GM18867 (cell line): ENCODE measurements around the gene AKAP12.

ENCODE experiments used
- ATAC-seq: cut with Tn5 transposase; IDR thresholded peaks from one replicate; pipeline ENCODE4 v1.9.1; 2021; ENCODE audit warnings: mild to moderate bottlenecking, moderate library complexity; ENCODE audit not compliant: unreplicated experiment

The AKAP12 gene

DNA sequence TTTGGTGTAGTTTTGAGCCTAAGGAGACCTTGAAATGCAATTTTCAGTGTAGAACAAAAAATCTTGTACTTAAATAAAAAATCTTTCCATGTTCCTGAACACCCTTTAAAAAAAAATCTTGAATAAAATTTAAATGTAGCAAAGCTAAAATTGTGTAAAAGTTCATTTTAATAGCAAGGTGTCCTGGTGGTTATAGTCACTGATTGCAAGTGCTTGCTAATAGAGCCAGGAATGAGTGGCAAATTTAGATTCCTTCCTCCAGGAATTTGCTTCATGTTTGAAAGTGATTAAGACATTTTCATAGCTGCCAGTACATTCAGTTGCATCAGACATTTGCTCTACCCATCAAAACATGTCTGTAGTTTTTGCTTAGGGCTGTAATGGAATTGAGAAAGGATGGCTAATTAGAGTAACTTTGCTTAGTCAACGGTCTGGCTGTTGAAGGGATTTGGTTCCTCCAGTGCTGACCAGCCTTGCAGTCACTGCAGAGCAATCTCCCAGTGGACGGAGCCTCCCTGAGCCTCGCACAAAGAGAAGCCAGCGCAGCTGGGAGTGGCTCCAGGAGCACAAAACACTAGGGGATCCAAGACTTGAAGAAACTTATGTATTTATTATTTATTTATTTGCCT lies 36.5 kb downstream of the AKAP12 start:
- no peak for ATAC-seq

GRCh38 chr6:151279891-151280290 lies 40.1 kb downstream of the AKAP12 start:
- ATAC-seq: no peak

DNA sequence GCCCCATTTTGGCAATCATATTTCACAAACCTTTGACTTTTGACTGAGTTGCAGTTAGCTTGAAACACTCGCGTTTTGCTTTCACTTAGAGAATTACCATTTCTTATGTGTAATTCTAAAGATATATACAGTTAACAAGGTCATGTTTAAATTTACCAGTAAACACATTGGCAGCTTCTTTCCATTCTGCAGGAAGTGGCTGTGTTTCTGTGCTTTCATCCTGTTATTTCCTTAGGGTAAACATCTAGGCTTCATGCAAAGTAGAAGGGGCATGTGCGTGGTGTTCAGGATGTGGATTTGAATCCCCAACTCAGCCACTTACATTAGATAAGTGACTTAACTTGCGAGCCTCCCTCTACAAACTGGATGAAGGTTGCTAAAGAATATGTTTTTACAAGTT lies 41.1 kb downstream of the AKAP12 start:
- no peak for ATAC-seq

DNA sequence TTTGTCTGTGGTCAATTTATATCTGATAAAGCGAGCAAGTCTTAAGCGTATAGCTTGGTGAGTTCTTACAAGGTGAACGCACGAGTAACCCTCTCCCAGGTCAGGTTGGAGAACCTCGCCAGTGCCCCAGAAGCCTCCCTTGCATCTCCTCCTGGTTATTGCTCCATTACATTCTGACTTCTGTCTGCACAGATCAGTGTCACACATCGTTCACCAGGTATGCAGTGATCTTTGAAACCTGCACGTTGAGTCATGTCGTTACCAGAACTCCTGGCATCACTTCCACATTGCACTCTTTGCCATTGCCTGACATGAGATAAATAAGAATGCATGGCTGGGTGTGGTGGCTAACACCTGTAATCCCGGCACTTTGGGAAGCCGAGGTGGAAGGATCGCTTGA lies 44.2 kb downstream of the AKAP12 start:
- ATAC-seq: peak; percentile 56

GRCh38 chr6:151284548-151285017 lies 44.8 kb downstream of the AKAP12 start:
- peak; percentile 51 for ATAC-seq

- ATAC-seq: no peak
Measured at GRCh38 chr6:151285122-151285521, 45.4 kb downstream of the AKAP12 start.

GRCh38 chr6:151286214-151286613 lies 46.4 kb downstream of the AKAP12 start:
- no peak for ATAC-seq

GRCh38 chr6:151288712-151289398 lies 49.1 kb downstream of the AKAP12 start:
- peak; percentile 18 for ATAC-seq

DNA sequence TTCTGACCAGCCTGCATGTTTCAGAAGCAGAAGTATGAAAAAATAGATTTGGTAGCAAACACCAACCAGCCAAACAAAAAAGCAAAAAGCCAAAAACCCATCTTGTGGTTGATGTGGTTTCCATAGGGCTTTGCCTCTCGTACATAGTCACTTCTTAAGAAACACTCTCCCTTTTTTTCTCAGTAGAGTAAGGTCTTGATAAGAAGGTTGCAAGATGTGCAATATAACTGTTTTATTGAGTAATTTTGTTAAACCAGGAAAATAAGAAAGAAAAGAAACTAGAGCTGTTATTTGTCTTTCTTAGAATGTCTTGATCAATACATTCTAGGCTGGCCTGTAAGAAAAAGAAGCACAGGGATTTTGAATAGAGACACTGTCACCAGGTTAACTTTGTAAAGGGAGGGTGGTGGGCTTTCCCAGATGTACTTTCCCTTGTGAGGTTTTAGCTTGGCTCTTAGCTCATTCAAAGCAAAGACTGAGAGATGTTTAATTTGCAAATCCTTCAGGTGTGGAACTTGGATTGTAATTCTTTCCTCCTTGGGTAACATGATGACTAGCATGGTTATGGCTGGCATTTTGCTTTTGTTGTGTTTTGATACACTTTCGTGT lies 49.7 kb downstream of the AKAP12 start:
- peak; percentile 53 for ATAC-seq

- ATAC-seq: no peak
Measured at GRCh38 chr6:151290877-151291721, 51.3 kb downstream of the AKAP12 start.

DNA sequence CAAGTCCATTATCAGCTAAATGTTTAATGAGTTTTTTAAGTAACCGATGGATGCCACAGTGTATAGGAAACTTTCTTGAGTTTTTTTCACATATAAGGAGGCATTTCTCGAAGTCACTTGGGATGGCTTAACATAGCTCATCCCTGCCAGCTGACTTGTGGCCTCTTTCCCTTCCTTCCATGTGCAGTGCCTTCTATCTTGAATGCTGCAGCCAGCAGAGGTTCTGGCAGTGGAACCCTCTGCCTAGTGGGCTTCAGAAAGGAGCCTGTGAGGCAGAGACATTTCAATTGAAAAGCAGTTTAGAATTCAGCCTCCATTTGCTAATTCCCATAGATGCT lies 51.9 kb downstream of the AKAP12 start:
- no peak for ATAC-seq

GRCh38 chr6:151292974-151293687 lies 53.4 kb downstream of the AKAP12 start:
- no peak for ATAC-seq

DNA sequence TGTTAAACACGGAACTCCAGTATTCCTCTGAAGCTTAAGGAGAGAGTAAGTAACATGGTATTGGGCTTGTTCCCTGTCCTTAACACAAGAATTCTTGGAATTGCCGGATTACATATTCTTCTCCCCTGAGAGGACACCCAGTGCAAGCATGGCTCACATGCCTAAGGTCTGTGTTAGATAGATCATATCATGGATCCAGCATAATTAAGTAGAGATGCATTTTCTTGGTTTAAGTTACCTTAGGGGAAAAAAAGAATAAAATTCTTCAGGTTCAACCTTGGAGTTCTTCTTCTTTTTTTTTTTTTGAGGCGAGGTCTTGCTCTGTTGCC lies 53.9 kb downstream of the AKAP12 start:
- ATAC-seq: no peak

DNA sequence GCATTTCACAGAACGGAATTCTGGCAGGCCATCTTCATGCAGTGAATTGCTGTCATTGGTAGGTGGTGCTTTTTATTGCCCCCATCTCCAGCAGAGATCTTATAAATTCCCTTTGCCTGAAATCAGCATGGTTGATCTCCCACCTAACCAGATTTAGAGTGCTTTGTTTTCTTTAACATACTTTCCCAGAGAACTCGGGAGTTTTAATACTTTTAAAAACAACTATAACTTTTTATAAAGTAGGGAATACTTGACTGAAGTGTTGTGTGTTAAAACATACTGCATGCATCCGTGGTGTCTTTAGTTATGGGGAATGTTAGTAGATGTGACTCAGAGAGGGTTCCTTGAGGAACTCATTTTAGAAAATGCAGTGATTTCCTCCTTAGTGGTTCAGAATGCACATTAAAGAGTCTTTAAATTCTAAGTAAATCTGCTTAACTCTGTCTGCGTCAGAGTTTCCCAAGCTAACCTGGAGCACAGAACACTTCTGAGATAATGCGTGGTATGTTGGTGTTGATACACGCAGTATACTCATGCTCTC lies 54.9 kb downstream of the AKAP12 start:
- ATAC-seq: no peak

GRCh38 chr6:151297886-151298285 lies 58.1 kb downstream of the AKAP12 start:
- ATAC-seq: no peak

DNA sequence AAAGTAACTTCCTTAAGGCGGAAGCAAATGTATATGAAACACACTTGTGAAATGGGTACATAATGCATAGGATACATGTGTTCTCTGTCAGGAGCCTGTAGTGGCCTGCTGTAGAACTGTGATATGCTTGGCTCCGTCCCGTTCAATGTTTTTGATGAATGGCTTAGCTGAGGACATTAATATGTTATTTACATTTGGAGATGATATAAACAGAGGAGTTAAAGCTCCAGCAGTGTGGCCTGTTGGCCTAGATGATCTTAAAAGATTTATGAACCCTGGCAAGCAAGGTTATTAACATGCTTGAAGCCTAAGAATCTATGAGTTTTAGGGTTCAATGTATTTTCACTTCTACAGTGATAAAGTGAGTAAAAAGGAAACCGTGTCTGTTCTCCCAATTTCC lies 59.2 kb downstream of the AKAP12 start:
- ATAC-seq: no peak

DNA sequence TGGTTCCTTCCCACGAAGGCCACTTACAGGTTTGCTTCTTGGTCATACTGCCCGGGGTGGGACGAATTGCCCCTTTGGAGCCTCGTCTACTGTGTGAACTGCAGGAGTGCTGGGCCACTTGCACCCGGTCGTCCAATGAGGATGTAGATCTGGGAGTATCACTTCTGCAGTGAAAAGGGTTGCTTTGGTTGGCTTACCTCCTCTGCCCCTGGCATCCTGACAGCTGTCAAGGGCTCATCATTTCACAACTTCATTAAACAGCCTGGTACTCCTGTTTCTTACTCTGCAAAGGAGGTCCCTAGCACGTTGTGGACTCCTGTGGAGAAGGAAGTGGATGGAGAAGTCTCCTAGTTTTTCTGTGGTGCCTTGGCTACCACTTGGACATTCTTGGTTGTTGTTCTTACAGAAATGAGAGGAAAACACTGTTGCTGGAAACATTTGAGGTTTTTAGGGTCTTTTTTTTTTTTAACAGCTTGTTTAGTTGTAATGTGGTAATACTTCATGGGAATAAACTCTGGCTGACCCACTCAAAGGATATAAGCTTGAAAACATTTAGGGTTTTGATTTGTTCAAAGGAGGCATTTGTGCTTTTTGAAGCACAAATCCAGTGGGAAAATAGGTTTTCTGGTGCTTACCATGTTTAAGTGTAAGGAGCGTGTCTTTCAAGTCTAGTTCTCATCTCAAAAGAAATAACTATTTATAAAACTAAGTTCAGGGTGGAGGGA lies 60.7 kb downstream of the AKAP12 start:
- no peak for ATAC-seq

- no peak for ATAC-seq
Measured at GRCh38 chr6:151301547-151301946, 61.8 kb downstream of the AKAP12 start.

DNA sequence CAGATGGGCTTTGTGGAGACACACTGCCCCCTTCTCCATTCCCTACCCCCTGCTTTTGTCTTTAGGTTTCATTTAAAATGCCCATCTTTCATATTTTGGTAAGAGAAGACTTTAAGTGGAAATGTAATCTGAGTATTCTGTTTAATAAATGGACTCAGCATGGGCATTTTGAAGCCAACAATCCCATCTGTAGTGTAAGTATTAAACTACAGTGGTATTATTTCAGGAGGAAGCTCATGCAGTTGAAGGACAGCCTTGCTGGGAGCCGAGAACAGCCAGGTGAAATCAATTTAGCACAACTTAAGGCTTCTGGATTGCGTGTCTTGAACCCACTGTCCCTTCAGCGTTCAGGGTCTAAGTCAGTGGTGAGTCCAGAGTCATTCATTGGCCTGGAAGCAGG lies 63.5 kb downstream of the AKAP12 start:
- ATAC-seq: no peak

- ATAC-seq: no peak
Measured at GRCh38 chr6:151306269-151306783, 66.6 kb downstream of the AKAP12 start.
